NOMO-1 treated with DMSO at 0.1 percent for 48 hours (cell line): ENCODE measurements around the gene PRKAR2A.

ENCODE experiments used
- DNase-seq: peaks from one replicate; lab custom pipeline; 2025; ENCODE audit not compliant: unreplicated experiment; lab: John Stamatoyannopoulos, UW

PRKAR2A gene

GRCh38 chr3:48847504-48848423, at the start of gene PRKAR2A:
PRKAR2A (minus strand) TSS chr3:48847874; CDS start chr3:48847596, 278 bp downstream.
- DNase-seq: peak; percentile 85

GRCh38 chr3:48896936-48897335, 49.3 kb upstream of the PRKAR2A start:
- peak; percentile 79 for DNase-seq

GRCh38 chr3:48894516-48894915, 46.8 kb upstream of the PRKAR2A start:
- no peak for DNase-seq

GRCh38 chr3:48891606-48892005, 43.9 kb upstream of the PRKAR2A start:
- no peak for DNase-seq

- no peak for DNase-seq
Measured at GRCh38 chr3:48885753-48886152, 38.1 kb upstream of the PRKAR2A start.

- DNase-seq: no peak
Measured at GRCh38 chr3:48881652-48882114, 34.0 kb upstream of the PRKAR2A start.

- DNase-seq: no peak
Measured at GRCh38 chr3:48881006-48881405, 33.3 kb upstream of the PRKAR2A start.

- DNase-seq: no peak
Measured at GRCh38 chr3:48879994-48880377, 32.3 kb upstream of the PRKAR2A start.

- DNase-seq: peak; percentile 54
Measured at GRCh38 chr3:48879307-48879993, 31.8 kb upstream of the PRKAR2A start.

GRCh38 chr3:48877671-48878070, 30.0 kb upstream of the PRKAR2A start:
- peak; percentile 61 for DNase-seq

GRCh38 chr3:48863122-48863521, 15.4 kb upstream of the PRKAR2A start:
- DNase-seq: no peak

- peak; percentile 44 for DNase-seq
Measured at GRCh38 chr3:48859206-48859605, 11.5 kb upstream of the PRKAR2A start.

GRCh38 chr3:48858709-48859108, 11.0 kb upstream of the PRKAR2A start:
- no peak for DNase-seq

- no peak for DNase-seq
Measured at GRCh38 chr3:48857641-48858040, 10.0 kb upstream of the PRKAR2A start.

GRCh38 chr3:48856469-48856868, 8.8 kb upstream of the PRKAR2A start:
- DNase-seq: no peak

GRCh38 chr3:48855681-48856447, 8.2 kb upstream of the PRKAR2A start:
- no peak for DNase-seq

GRCh38 chr3:48852151-48852550, 4.5 kb upstream of the PRKAR2A start:
- no peak for DNase-seq

GRCh38 chr3:48851407-48851806, 3.7 kb upstream of the PRKAR2A start:
- no peak for DNase-seq

- DNase-seq: no peak
Measured at GRCh38 chr3:48848816-48849515, 1.3 kb upstream of the PRKAR2A start.

GRCh38 chr3:48847053-48847503, 596 bp downstream of the PRKAR2A start:
- peak; percentile 29 for DNase-seq

GRCh38 chr3:48845170-48845569, 2.5 kb downstream of the PRKAR2A start:
- no peak for DNase-seq
